Right ventricle myocardium superior (tissue), 1 donor: Measurements from ENCODE around the gene OR10A4. TPM values are rescaled to one million over a fixed set of nuclear protein-coding genes. Genes with fewer than 3 reads are reported as not detected.
"Not testable (repeated sequence)": the region's sequence is repeated elsewhere in the genome, so short reads cannot be mapped to it uniquely, and the experiment has no call there.

Source experiments
- ATAC-seq: fragments of 200-7000 bp; cut with Tn5 transposase; one replicate; pipeline ENCODE4 v1.9.1; 2020; ENCODE audit warnings: mild to moderate bottlenecking; ENCODE audit not compliant: poor library complexity
- DNase-seq: peaks from one replicate; pipeline ENCODE4 v3.0.0-alpha.2; 2020
- intact Hi-C: fragments of 100-400 bp; cut with DNase I; formaldehyde crosslinking; loops from one replicate; pipeline ENCODE4 v1.11.2; 2022
- long read RNA-seq: library from polyadenylated mRNA; unstranded; transcript quantifications from one replicate; pipeline ENCODE4 v2.0.0, GENCODE V29; 2021
- total RNA-seq: library from RNA; stranded (reverse); fragmentation: NEBNext Ultra II Directional; extraction: Animal tissue kit (Norgen Biotek cat#: 25700); gene quantifications from one replicate; pipeline ENCODE4 v1.2.1, GENCODE V29; 2021
- donor health status: DM: no; HTN: yes; CAD: no; lungs with severe emphysema.

OR10A4 gene
- not detected for total RNA-seq
- long read RNA-seq: 0 reads

- no peak for DNase-seq
- intact Hi-C loops: no loop called here
- ATAC-seq: no peak
Measured at GRCh38 chr11:6876325-6876724, at the start of gene OR10A4. Gene OR10A4, plus strand, starts transcription at chr11:6876625. Its CDS starts 23 bp downstream, at chr11:6876648.

- DNase-seq (no peak), ATAC-seq (no peak)
- intact Hi-C loops: no loop called here
Measured at GRCh38 chr11:6828103-6828502, 48.3 kb upstream of the OR10A4 start.

- intact Hi-C loops: no loop called here
- no peak for ATAC-seq
Measured at GRCh38 chr11:6833356-6833755, 43.1 kb upstream of the OR10A4 start.

GRCh38 chr11:6834021-6834420, 42.4 kb upstream of the OR10A4 start:
- ATAC-seq (no peak), DNase-seq (no peak)
- intact Hi-C loops: no loop called here

More at GRCh38 chr11:6833356-6833755, 43.1 kb upstream of the OR10A4 start:
- no peak for DNase-seq

- ATAC-seq (no peak), DNase-seq (no peak)
- intact Hi-C loops: no loop called here
Measured at GRCh38 chr11:6841694-6842093, 34.7 kb upstream of the OR10A4 start.

- ATAC-seq: no peak
- intact Hi-C loops: no loop called here
- no peak for DNase-seq
Measured at GRCh38 chr11:6843670-6844069, 32.8 kb upstream of the OR10A4 start.

GRCh38 chr11:6844356-6844755, 32.1 kb upstream of the OR10A4 start:
- intact Hi-C loops: no loop called here
- no peak for ATAC-seq

GRCh38 chr11:6845383-6845782, 31.0 kb upstream of the OR10A4 start, which contains the start of gene OR10A5:
Gene OR10A5, plus strand, starts transcription at chr11:6845683. Its CDS starts 0 bp downstream, at chr11:6845683.
- intact Hi-C loops: no loop called here
- DNase-seq (no peak), ATAC-seq (no peak)

More at GRCh38 chr11:6844356-6844755, 32.1 kb upstream of the OR10A4 start:
- no peak for DNase-seq

- ATAC-seq: no peak
- intact Hi-C loops: no loop called here
Measured at GRCh38 chr11:6850526-6850925, 25.9 kb upstream of the OR10A4 start.

GRCh38 chr11:6854801-6855200, 21.6 kb upstream of the OR10A4 start:
- DNase-seq, ATAC-seq, intact Hi-C loops: not testable (repeated sequence)

More at GRCh38 chr11:6850526-6850925, 25.9 kb upstream of the OR10A4 start:
- DNase-seq: no peak

GRCh38 chr11:6855971-6856541, 20.4 kb upstream of the OR10A4 start:
- DNase-seq (no peak), ATAC-seq (no peak)
- intact Hi-C loops: no loop called here

GRCh38 chr11:6856871-6857270, 19.6 kb upstream of the OR10A4 start:
- intact Hi-C loops: no loop called here
- ATAC-seq: no peak

GRCh38 chr11:6862961-6863360, 13.5 kb upstream of the OR10A4 start, which contains the start of gene OR10A2:
Gene OR10A2, plus strand, starts transcription at chr11:6863057. Its CDS starts 6,698 bp downstream, at chr11:6869755.
- ATAC-seq (peak; percentile 45), DNase-seq (no peak)
- intact Hi-C loops: no loop called here

More at GRCh38 chr11:6856871-6857270, 19.6 kb upstream of the OR10A4 start:
- no peak for DNase-seq

GRCh38 chr11:6864438-6864837, 12.0 kb upstream of the OR10A4 start:
- no peak for DNase-seq
- intact Hi-C loops: no loop called here
- no peak for ATAC-seq

- no peak for ATAC-seq
- intact Hi-C loops: no loop called here
- no peak for DNase-seq
Measured at GRCh38 chr11:6871278-6871677, 5.1 kb upstream of the OR10A4 start.

- intact Hi-C loops: no loop called here
- no peak for DNase-seq
- no peak for ATAC-seq
Measured at GRCh38 chr11:6875761-6876160, 664 bp upstream of the OR10A4 start.

GRCh38 chr11:6876914-6877313, 489 bp downstream of the OR10A4 start:
- intact Hi-C loops: no loop called here
- no peak for DNase-seq
- no peak for ATAC-seq

GRCh38 chr11:6882751-6883150, 6.3 kb downstream of the OR10A4 start:
- DNase-seq (no peak), ATAC-seq (no peak)
- intact Hi-C loops: no loop called here

- ATAC-seq, DNase-seq, intact Hi-C loops: not testable (repeated sequence)
Measured at GRCh38 chr11:6887711-6888110, 11.3 kb downstream of the OR10A4 start.

GRCh38 chr11:6888830-6889229, 12.4 kb downstream of the OR10A4 start:
- ATAC-seq: no peak
- no peak for DNase-seq
- intact Hi-C loops: no loop called here

- ATAC-seq: no peak
- intact Hi-C loops: no loop called here
- no peak for DNase-seq
Measured at GRCh38 chr11:6889835-6890234, 13.4 kb downstream of the OR10A4 start.
